EL (cell line): ENCODE measurements around the gene EPS15.

Experiments used
- DNase-seq: peaks from one replicate; pipeline ENCODE4 v3.0.0-alpha.2; 2016

EPS15 gene

DNA sequence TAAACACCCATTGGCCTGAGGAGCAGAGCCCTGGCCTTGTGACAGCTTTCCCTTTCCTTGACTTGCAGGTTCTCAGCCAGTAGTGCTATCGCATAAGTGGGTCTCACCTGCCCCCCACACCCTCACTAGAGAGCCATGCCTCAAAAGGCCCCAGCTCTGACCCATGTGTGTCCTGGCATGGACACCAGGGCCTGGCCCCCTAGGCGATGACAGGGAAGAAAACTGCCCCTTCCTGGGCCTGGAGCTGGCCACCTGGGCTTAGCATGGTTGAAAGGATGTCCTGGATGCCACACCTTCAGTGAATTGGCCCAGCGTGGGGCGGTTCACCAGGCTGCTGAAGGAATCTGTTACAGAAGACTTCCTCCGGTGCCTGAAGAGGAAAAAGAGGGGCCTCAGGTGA lies 207.2 kb downstream of the EPS15 start:
- no peak for DNase-seq

DNA sequence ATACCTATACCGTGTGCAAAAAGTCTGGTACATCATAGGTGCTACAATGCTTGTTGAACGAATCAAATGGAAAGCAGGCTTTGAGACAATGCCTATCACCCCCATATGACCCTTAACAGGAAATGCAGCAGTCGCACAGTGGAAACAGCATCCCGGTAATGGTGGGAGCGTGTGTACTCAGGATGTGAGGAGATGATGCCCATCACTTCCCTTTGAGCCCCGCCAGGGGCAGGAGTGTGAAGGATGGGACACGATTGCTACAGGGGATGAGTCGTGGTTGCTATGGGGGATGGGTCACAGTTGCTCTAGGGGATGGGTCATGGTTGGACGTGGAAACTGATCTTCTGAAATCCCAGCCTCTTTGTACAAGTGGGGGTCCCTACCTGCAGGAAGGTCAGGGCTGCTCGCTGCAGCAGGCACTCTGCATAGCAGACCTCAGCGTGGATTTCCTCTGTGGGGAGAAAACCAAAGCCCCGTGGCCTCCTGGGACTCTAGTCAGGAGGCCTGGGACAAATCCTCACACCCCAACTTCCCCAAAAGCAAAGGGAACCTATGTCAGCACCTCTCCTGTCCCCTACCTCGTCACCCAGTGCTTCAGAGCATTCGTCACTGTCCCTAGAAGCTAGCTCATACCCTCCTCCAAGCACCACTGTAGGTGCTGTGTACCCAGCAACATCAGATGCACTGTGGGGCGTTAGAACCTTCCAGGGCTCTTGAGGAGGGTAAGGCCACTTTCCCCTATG lies 208.0 kb downstream of the EPS15 start:
- peak; percentile 20 for DNase-seq

DNA sequence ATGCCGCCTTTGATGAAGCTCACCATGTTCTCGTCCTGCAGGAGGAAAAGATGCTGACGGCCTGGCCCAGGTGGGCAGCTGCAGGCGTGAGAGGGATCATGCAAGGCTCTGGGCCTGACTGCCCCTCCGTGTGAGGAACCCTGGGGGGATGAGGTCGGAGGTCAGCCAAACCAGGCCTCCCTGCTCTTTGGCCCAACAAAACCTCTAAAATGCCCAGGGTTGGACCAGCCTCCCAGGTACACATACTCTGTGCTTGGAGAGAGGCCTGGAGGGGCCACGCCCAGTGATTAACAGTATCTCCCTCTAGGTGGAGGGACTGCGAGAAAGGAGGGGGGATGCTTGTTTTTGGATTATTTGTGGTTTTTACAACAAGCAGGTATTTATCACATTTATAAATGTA lies 209.8 kb downstream of the EPS15 start:
- DNase-seq: no peak

DNA sequence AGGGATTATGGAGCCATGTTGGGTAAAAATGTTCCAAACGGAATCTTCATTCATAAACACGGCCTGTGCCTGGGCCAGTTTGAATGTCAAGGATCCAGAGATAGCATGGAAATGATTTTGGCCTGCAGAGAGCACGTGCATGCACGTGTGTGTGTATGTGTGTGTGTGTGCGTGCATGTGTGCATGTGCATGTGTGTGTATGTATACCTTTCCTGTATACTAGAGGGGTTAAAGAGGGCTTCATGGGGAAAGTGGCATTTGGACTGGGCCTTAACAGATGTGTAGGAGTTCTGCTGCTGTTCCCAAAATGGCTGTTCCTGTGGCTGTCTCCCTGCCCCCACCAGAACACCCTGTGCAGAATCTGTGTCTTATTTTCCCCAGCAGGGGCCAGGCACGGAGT lies 210.4 kb downstream of the EPS15 start:
- DNase-seq: no peak

DNA sequence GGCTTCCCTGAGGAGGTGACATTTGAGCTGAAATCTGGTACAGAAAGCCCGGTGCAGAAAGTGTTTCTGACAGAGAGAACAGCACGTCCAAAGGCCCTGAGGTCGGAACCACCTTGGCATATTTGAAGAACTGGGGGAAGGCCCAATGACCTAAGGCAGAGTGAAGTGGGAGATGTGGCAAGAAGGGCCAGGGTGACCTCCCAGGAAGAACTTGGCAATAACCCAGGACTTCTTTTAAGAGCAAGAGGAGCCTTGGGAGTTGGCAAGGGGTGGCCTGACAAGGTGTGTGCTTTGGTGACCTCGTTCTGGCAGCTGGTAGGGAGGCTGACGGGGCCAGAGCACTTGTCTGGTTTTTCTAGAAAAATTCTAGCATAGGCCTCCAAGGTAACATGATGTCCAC lies 212.1 kb downstream of the EPS15 start:
- DNase-seq: no peak

DNA sequence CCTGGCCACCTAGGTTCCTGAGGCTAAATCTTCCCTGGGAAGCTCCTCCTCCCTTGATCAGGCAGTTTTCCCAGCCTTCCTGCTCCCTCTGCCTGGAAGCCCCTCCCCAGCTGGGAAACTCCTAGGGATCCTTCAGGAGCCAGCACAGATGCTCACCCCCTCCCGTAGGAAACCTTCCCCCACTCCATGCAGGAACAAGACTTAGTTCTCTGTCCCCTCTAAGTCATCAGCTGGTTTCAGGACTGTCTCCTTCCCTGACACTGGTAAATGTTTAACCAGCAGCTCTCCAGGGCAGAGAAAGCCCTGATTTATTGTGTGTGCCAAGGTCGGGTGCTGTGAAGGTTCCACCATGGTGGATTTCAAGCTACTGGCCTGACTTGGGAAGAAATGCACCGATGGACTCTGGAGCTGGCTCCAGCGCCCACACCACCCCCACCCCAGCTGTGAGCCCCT lies 213.7 kb downstream of the EPS15 start:
- no peak for DNase-seq

DNA sequence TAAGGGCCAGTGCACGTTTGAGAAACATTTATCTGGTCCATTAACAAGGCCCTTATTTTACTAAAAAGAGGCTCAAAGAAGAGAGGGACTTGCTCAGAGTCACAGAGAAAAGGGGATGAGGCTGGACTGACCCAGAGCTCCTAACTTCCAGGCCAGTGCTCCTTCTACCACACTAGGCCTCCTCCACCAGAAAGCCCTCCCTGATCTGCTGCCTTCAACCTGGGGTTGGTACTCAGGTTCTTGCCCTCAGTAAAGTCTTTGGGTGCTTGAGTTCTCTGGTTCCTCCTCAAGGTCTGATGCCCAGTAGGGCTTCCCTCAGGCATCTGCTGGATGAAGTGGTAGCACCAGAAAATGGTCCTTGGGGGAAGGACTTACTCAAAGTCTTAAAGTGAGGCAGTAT lies 214.7 kb downstream of the EPS15 start:
- no peak for DNase-seq
